Esophagus mucosa (tissue), 1 donor: ENCODE measurements around the gene HOXA3. TPM values are rescaled to one million over a fixed set of nuclear protein-coding genes. Genes with fewer than 3 reads are reported as not detected.

ENCODE experiments used
- ATAC-seq: fragments of 200-7000 bp; cut with Tn5 transposase; one replicate; pipeline ENCODE4 v1.9.1; 2020
- total RNA-seq: library from RNA; stranded (reverse); gene quantifications from one replicate; pipeline ENCODE4 v1.2.4, GENCODE V29; 2023
- donor health status: DM: yes; HTN: yes; CAD: no.

HOXA3 gene
- total RNA-seq, 1 donor from 2014 or later: 5.4 TPM

DNA sequence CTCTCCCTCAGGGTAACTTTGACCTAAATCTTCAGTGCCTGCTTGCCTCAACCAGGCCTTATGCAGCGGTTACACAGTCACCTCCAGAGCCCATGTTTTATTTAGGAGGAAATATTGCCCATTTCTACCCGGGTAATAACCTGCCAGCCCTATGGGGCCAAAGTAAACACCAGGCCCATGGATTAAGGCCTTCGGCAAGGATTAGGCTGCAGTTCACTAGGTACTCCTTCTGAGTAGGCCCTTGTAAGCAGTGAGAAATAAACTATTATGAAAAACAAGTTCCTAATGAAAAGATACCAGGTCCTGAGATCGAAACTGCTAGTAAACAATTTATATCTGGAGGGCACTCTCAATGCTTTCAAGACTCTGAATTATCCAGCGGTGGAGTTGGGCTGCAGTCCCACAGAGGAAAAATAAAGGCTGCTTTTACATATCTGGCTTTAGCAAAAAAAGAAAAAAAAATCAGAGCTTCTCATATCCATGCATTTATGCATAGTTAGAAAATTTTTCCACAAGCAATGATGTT lies 25.5 kb upstream of the HOXA3 start:
- no peak for ATAC-seq

- ATAC-seq: no peak
These were observed 24.8 kb upstream of the HOXA3 start for GRCh38 chr7:27176962-27177794.

DNA sequence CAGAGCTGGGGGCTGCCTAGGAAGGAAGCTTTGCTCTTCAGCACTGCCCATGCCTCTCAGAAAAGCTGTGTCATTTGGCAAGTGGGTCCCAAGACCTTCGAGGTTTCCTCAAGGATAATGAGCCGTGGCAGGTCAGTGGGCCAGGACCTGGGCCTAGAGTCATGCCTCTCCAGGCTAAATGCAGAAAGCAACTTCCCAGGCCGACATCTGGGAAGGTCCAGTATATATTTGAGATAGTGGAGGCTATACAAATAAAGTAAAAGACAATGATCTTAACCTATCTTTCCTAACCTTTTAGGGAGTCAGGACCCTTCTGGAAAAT lies 24.1 kb upstream of the HOXA3 start:
- no peak for ATAC-seq

DNA sequence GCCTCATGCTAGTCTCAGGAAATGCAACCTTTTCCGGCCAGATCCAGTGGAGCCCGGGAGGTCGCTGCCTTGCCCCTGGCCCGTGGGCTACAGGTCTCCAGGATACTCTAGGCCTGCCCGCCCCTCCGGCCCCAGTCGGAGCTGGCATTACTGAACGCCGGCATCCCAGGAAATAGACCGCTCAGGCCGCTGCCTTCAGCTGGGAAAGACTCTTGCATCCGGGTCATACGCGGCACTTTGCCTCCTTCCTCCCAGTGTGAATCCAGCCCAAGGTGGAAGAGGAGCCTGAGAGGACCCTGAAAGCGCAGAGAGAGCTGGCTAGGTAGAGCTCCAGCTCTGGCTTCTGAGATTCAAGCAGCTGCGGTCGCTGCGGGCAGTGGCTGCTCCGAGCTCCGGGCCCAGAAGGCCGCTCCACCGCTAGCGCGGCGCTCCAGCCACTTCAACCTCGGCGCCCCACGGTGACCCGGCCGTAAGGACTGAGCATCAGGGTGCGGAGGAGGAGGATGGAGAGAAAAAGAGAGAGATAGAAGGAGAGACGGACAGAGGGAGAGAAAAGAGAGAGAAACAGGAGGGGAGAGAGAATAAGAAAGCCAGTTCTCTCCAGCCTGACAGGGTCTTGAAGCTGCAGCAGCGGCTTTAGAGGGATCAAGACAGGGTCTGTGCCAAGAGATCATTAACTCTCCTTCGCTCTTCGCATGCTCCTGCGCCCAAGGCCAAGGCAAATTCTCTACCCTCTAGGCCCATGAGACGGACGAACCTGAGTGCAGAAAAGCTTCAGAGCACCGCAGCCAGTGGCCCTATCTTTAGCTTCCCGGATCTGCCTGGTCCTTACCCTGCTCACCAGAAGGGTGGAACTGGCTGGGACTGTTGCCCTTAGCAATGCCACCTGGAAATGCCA lies 23.5 kb upstream of the HOXA3 start:
- ATAC-seq: no peak

GRCh38 chr7:27174874-27175625 lies 22.7 kb upstream of the HOXA3 start:
- no peak for ATAC-seq

DNA sequence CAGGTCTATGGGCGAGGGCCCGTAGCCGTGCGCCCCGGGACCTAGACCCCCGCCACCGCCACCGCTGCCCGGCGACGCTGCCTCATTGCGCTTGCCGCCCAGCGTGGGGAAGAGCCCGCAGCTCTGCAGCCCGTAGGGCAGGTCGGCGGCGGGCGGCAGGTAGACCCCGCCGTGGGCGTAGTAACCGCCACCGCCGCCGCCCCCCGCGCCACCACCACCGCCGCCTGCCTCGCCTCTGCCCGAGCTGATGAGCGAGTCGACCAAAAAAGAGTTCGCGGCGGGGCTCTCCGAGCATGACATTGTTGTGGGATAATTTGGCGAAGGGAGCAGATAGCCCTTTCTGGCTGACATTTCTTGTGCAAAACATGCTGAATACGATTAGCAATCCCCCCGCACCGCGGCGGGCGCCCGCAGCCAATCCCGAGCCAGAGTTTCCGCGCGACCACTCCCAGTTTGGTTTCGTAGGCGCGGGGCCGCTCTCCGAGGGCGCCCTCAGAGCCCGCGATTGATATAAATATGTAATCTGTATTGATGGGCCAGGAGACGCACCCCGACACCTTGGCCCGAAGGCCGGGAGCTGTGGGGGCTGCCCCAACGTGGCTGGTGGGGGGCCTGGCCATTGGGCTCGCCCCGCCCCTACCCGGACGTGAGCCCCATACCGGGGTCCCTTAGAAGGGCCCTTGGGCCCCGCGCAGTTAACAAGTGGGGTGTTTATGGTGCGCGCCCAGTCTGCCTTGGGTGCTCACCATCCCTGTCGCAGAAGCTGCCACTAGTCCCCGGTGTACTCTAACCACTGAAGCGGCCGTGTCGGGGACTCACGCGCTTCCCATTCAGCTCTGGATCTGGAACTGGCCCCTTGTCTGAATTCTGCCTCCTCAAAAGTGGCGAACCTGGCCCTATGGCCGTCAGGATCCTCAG lies 21.8 kb upstream of the HOXA3 start, which contains the start of gene HOXA10:
Gene HOXA10, minus strand, starts transcription at position 365 of the 918 bp plus-strand sequence. Its CDS starts 14 bp downstream, at position 351.
- no peak for ATAC-seq

- ATAC-seq: peak; percentile 23
These were observed 21.1 kb upstream of the HOXA3 start for GRCh38 chr7:27173511-27173955.

DNA sequence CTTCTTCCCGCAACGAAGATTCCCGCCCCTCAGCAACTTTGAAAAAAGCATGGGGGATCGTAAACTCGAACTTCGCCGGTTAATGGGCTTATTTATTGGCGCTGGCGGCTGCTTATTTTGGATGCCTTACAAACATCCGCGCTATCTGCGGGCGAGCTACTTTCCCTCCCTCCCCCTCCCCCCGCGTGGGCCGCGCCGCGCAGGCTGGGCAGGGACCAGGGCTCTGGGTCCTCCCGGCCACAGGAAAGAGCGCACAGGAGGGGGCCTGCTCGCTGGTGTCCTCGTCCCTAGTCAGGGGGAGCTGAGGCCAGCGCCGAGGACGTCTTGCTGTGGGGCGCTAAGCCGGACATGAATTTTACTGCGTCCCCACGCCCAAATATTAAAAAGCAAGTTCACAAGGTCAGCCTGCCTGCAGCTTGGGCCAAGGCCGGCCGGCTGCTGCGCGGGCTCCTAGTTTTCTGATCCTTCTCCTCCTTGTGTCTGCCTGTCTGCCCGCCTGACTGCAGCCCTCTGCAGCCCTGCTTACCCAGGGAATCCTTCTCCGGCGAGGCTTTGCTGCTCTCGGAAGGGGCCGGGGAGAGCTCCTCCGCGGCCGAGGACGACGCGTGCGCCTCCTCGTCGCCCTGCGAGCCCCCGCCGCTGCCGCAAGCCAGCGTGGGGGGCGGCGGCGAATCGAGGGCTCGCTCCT lies 20.6 kb upstream of the HOXA3 start:
- peak; percentile 7 for ATAC-seq

DNA sequence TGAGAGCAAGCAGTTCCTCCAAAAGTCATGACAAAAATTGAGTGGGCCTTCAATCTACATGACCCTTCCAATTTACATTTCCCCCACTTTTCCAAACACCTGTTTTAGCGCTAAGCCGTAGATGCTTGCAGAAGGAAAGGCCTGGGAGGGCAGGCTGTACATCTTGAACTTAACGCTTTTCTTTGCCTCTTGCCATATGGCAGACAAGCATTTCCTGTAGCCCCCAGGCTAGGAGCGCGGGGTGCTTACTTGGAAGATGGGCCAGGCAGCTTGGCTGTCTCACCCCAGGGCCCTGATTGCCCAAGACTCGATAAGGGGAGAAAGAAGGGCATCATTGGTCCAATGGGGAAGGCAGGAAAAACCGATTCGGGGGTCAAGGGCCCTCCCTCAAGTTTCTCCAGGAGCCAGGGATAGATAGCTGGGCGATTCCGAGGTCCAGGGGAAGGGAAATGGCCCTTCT lies 20.0 kb upstream of the HOXA3 start:
- no peak for ATAC-seq

DNA sequence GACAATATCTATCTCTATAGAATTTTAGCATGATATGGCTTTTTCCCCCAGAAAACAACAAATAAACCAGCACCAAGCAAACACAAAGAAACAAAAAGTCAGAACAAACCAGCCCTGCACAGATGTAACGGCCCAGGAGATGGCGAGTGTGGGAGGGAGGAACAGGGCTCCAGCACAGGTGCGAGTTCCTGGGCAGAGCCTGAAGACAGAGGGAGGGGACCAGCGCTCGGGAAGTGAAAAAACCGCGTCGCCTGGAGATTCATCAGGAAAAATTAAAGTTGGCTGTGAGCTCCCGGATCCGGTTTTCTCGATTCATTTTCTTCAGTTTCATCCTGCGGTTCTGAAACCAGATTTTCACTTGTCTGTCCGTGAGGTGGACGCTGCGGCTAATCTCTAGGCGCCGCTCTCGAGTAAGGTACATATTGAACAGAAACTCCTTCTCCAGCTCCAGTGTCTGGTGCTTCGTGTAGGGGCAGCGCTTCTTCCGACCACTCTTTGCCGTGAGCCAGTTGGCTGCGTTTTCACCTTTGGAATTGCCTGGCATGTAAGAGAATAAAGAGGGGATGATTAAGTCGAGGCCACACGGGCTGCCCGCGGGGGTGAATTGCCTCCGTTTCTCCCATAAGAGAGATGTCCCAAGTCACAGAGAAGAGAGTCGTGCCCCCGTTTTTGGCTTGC lies 19.4 kb upstream of the HOXA3 start:
- no peak for ATAC-seq

- ATAC-seq: no peak
These were observed 18.9 kb upstream of the HOXA3 start for GRCh38 chr7:27171325-27171636.

- ATAC-seq: no peak
These were observed 18.3 kb upstream of the HOXA3 start for GRCh38 chr7:27170426-27171324.

- ATAC-seq: peak; percentile 4
These were observed 17.5 kb upstream of the HOXA3 start for GRCh38 chr7:27169658-27170425.

DNA sequence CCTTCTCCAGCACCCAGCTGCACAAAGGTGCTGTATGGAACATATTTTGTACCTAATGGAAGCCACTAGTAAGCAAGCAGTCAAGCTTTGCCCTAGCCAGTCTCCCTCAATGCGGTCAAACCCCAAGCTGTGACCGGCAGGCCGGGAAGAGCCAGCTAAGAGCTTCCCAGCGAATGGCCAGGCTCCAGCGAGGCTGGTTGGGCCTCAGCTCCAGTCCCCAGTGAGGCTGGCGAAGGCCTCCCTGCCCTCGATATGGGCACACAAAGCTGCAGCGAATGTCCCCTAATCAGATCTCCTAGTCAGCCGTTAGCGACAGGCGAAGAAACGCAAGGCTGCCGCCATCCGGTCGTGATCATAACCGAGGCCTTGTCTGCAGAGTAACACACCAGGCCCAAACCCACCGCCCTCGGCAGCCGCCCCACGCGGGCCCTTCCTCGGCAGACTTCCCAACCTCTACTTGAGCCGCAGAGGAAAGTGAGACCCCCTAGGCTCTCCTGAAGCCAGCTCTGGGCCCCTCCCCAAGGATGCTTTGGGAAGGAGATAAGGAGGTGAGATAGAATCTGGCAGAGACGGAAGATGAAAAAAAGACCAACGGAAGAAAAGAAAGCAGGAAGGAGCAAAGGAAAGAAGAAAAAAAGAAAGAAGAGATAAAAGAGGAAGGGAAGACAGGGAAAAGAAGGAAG lies 16.0 kb upstream of the HOXA3 start:
- ATAC-seq: no peak

DNA sequence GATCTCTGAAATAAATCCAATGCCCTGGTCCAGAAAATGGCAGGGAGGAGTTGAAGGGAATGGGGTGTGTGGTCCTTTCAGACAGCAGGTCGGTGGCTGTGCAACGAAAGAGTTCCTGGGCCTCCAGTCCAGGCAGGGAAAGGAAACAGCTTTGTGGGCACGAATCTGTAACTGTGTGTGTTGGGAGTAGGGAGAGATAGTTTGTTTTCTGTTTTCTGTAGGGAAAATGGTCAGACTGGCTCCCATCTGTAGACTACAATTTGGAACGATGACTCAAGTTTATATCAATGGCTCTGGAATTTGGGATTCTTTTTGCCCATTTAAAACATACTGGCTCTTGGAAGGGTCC lies 15.5 kb upstream of the HOXA3 start:
- no peak for ATAC-seq

DNA sequence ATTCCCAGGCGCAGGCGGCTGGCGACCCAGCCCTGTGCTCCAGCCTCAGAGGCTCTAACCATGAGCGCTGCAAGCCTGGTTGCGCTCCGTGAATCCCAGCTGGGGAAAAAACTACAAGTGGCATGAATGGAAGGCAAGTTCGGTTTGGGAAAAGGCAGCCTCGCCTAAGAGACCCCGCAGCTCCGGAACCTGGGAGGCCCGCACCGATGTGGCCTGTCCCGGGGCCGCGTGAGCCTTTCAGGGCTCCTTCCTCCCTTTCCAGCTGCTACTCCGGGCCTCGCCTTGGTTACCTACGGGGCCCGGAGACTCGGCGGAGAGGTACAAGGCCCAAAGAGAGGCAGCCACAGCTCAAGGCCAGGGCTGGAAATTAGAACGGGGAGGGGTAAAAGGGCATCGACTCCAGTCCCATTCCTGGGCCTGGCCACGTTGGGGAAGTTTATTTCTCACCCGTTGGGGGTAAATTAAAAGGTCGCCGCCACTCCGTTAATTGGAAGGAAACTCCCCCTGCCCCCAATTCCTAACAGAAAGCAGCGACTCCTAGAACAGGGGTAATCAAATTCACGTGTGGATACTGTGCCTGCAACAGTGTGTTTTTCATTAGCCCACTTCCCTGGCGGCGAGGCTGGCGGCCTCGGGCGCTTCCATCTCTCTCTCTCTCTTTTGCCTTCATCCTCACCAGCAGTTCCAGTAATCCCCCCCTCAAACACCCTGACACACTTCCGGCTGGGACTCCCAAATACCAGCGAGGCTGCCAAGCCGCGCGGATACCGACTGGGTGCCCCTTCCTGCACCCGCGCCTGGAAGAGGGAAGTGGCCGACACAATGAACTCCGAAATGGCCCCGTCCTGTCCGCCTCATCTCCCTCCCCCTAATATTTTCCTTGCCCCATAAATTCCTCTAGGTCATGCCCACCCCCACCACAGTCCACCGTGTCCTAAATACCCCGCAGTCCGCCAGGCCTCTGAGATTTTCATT lies 14.4 kb upstream of the HOXA3 start:
- ATAC-seq: no peak
